Activated CD4-positive, alpha-beta memory T cell treated with anti-CD3 and anti-CD28 coated beads, Interleukin-2, amount 10 ng/mL, durations not matched to agents 7 days and 5 days (primary cell): Measurements from ENCODE around the gene CT45A9. TPM values are rescaled to one million over a fixed set of nuclear protein-coding genes. Genes with fewer than 3 reads are reported as not detected.

Experiments used
- total RNA-seq, 2 experiments: library from RNA; stranded (reverse); gene quantifications; one replicate each; pipeline ENCODE4 v1.2.3, GENCODE V29; 2021

CT45A9 gene
- total RNA-seq, 2 experiments from 2014 or later, result not detected

Other genes starting within 250 kb of the CT45A9 start
- gene CT45A1, start 158.2 kb downstream of the CT45A9 start, total RNA-seq, result not detected
- gene CT45A3, start 103.6 kb downstream of the CT45A9 start, total RNA-seq, result not detected
- 1 to 10 TPM in 1 of 2 experiments, under 1 TPM in 1; 0.58 to 1.1 TPM for gene CT45A5, start 86.3 kb downstream of the CT45A9 start, total RNA-seq
- not detected for gene CT45A6, start 69.0 kb downstream of the CT45A9 start, total RNA-seq
- gene CT45A2, start 51.8 kb downstream of the CT45A9 start, total RNA-seq, result not detected
- not detected for gene CT45A7, start 34.5 kb downstream of the CT45A9 start, total RNA-seq
- not detected for gene CT45A8, start 17.3 kb downstream of the CT45A9 start, total RNA-seq
- gene CT45A10, start 21.6 kb upstream of the CT45A9 start, total RNA-seq, result not detected
- not detected for gene SAGE1, start 21.9 kb upstream of the CT45A9 start, total RNA-seq
- 10 to 100 TPM; 19.2 to 19.3 TPM for gene MMGT1, start 102.2 kb upstream of the CT45A9 start, total RNA-seq
- 10 to 100 TPM; 18.6 to 20.9 TPM for gene SLC9A6, start 113.6 kb upstream of the CT45A9 start, total RNA-seq